GM19452 (cell line): ENCODE results near the gene CXCR6.

Experiments used
- ATAC-seq: cut with Tn5 transposase; IDR thresholded peaks from one replicate; pipeline ENCODE4 v1.9.1; 2021; ENCODE audit not compliant: unreplicated experiment

Gene CXCR6

DNA sequence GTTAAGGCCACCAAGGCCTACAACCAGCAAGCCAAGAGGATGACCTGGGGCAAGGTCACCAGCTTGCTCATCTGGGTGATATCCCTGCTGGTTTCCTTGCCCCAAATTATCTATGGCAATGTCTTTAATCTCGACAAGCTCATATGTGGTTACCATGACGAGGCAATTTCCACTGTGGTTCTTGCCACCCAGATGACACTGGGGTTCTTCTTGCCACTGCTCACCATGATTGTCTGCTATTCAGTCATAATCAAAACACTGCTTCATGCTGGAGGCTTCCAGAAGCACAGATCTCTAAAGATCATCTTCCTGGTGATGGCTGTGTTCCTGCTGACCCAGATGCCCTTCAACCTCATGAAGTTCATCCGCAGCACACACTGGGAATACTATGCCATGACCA is 3.6 kb downstream of the CXCR6 start:
- no peak for ATAC-seq

DNA sequence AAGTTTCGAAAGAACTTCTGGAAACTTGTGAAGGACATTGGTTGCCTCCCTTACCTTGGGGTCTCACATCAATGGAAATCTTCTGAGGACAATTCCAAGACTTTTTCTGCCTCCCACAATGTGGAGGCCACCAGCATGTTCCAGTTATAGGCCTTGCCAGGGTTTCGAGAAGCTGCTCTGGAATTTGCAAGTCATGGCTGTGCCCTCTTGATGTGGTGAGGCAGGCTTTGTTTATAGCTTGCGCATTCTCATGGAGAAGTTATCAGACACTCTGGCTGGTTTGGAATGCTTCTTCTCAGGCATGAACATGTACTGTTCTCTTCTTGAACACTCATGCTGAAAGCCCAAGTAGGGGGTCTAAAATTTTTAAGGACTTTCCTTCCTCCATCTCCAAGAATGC is 4.1 kb downstream of the CXCR6 start:
- ATAC-seq, result no peak

DNA sequence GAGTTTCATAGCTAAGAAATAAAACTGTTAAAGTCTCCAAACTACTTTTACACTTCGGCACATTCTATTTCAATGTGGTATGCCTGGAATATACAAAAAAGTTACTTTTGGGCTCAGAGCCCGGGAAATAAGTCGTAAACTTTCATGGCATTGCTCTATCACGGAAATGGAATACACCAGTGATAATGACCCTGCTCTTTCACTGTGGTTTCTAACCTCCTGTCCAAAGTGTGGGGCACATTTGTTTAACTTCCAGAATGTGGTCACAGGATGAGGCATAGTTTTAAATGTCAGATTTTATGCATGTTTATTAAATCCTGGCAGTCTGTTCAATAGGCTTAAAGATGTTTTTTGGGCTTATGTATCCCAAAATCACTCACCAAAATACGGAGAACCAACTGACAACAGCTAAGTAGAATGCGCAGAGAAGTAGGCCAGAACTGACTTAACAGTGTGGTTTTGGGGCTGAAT is 5.1 kb downstream of the CXCR6 start:
- ATAC-seq, result no peak

DNA sequence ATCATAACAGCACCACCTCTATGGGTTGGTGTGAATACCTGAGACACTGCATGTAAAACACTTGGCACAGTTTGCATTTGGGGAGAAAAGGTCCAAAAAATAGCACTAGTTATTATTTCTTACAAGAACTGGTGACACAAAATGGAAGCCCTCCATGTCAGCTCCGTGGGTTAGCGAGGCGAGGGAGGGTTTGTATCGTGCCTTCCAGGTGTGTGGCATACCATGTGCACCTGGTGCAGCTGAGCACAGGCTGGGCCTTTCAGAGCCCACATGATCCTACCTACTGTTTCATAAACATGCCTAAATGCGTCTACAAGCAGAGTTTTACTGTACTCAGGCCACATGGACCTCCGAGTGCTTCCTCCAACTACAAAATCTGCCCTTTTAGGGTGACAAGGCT is 5.6 kb downstream of the CXCR6 start:
- ATAC-seq, result no peak

DNA sequence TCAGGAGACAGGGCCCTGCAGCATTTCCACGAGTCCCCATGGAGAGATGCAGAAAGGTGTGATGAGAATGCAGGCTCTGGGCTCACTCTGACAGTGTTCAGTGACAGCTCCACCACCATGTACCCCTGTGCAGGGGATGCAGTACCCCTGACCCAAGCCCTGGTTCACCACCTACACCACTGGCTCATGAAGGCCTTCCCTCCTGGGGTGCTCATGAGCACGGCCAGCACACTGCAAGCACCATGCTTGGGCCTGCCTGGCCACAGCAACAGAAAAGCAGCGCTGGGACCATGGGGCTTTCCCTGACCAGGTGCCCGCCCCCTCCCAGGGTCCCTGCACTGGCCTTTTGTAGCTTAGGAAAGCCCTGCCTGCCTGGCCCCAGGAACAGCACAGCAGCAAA is 6.2 kb downstream of the CXCR6 start:
- ATAC-seq, result no peak

DNA sequence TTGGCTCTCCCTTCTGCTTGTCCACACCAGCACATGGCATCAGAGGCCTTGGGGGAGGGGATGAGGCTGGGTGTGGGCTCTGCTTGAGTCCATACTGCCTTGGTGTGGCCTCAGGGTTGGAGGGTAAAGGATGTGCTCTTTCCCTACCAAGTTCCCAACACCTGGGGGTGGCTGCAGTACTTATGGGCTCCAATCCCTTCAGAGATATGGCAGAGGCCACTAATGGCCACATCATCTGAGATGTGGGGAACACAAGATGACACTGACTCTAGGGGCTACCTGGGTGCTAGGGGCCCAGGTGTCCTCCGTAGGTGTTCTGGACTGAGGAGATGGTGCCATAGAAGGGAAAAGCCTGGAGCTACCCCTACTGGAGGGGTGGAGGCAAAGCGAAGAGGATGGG is 6.9 kb downstream of the CXCR6 start:
- no peak for ATAC-seq

DNA sequence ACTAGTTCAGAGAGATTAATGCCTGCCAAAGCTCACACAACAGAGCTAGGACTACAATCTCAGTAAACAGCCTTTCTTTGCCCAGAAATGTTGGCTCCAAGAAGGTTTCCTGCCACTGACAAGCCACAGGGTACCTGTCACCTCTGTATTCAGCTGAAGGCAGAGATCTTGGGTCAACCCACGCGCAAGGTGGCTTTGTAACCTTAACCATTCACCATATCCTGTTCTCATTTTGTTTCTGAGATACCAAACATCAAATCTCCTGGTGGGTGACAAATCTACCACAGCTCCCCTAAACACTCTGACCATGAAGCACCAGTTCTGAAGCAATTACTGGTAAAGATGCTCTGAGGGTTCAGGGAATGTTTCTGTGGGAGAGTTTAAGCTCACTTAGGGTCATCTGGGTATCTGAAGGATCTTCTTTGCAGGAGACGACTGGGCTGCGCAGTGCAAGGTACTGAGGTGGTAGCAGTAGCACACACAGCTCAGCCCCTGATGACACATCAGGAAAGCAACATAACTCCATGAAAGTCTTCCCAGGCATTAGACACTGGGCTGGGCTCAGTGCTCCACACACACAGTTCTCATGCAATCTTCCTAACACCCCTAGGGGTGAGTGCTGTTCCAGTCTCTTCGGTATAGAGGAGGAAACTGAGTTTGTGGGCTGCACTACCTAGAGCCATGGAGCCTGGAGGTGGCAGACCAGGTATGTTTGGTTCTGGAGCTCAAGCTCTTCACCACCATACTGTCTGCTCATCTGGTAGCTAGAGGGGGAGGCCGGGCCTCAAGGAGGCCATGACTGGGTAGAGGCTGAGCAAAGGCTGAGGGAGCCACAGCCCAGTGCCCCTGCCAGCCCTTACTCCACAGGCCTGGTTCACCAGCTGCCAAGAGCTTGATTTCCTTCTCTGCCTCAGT is 7.7 kb downstream of the CXCR6 start:
- ATAC-seq, result no peak

DNA sequence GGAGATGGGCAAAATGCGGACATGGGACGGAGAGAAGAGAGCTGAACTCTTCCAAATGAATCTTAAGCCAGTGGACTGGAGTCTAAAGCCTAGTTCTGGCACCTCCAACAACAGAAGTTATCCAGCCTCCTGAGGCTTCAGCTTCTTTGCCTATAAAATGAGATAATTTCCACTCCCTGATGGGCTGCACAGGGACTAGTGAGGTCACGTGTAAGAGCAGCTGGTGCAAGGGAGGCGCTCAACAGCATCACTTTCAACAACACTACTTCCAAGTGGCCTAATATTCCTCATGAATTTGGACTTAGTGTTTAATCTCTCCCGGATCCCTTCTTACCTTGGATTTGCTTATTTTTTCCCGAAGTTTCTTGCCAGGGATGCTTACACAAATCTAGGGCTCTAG is 8.7 kb downstream of the CXCR6 start:
- ATAC-seq, result no peak

DNA sequence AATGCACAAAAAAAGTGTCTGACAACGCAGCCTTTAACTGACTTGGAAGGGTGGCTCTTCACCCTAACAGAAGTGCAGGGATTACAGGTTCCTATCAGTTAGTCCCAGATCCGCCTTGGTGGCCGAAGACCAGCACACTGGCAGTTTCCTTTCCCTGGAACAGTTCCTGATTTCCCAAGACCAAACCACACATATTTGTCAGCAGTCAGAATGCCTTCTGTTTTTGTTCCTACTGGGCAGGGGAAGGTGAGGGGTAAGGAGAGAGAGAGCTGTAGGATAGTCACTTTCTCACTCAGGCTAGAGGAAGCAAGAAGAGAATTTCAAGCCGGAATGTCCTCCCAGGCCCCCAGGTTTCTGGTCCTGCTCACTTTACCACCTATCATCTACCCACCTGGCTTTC is 9.2 kb downstream of the CXCR6 start:
- ATAC-seq, result no peak

DNA sequence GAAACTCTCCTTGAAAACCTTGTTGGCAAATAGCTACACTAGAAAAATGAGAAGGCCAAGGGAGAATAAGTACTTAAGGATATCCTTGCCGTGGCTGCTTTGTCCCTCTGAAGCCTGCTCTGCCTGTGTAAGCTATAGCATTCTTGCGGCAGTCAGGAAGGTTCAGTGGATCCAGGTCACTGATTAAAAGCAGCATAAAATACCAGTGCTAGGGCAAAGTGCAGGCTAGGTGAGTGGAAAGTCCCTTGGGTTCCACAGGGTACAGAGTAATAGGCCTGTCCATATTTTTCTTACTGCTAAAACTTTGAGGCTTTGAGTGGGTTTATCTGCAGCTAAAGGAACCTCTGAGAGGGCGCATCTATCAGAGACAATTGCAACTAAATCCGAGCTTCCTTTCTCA is 10.3 kb downstream of the CXCR6 start:
- ATAC-seq, result no peak

DNA sequence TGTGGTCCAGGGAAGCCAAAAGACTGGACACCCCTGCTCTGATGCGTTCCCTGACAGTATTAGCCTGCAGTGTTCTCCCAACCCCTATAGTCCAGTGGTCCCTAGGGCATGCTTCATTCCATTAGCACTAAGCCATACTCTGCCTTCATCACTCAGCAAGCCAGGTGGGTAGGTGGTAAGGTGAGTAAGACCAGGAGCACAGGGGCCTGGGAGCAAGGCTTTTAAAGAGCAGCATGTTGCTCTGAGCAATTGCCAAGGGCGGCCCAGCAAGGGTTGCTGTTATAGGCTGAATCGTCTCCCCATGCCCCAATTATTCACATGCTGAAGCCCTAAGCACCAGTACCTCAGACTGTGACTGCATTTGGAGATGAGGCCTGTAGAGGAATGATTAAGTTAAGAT is 11.0 kb downstream of the CXCR6 start:
- ATAC-seq, result no peak

DNA sequence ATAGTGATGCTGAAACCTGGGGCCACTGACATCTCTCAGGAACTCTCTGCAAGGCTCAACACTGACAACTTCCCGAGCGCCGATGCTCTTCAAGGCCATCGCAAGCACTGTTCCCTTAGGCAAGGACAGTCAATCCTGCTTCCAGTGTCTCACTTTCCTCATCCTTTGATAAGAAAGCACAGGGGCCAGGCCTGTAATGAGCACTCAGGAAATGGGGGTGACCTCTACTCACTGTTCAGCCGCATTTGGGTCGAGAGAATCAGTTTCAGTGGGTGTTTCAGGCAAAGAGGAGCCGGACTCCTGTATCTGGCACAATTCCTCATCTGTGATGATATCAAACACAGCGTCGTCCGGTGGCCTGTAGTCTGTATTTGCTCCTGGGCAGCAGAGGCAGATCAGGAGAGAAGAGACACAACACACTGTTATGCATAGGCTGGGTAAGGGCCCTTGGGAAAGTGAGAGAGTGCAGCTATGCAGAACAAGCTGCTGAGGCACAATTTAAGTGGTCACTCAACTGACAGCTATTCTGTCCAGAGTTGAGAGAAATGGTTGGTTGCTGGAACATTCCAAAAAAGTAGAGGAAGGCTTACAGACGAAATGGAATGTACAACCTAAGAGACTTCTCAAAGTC is 11.9 kb downstream of the CXCR6 start:
- ATAC-seq, result no peak

DNA sequence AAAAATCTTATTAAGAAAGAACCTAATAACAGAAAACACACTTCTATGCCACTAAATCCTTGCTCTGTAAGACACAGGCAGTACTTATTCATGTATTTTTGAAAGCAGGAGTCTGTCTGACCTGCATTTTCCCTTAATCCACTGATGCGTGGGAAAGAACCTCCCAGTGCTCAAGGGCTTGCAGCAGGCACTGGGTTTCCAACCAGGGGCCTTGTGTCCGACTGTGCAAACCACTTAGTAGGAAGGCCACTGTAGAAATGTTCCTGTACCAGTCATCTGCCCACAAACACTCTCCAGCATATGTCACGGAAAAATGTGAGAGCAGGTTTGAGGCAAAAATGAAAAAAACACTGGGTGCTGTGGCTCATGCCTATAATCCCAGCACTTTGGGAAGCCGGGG is 12.4 kb downstream of the CXCR6 start:
- ATAC-seq, result no peak

DNA sequence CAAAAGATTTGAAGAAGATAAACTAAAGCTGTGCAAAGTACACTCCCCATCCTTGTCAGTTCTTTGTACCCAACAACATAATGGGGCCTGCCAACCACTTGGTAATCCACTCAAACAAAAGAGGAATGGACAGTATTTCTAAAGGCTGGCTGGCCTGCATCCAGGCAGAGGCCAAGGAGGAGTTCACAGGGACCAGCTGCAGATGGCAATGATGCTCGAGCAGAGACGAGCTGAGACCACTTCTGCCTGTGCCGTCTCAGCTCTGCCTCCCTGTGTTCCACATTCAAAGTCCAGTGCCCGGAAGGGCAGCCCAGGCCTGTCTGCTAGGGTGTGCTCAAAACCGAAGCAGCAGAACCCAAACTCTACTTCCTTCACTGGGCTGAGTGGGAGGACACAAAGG is 14.3 kb downstream of the CXCR6 start:
- no peak for ATAC-seq

DNA sequence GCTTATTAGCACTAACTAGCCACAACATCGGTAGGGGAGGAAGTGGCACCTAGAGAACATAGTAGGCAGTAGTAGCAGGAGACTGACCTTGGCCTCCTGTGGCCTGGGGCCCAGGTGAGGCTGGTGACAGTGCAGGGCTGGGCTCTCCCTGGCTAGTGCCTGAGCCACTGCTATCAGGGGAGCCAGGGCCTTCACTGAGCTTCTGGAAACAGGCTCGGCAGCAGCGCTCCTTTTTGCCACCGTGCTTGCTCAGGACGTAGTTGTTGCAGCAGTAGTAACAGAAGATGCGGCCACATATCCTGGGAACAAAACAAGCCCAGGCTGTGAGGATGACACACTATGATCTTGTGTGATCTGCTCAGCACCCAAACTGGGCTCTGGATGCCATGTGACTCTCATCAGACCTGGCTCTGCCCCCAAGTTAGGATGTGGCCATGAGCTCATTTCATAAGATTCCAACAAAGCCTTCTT is 15.1 kb downstream of the CXCR6 start:
- no peak for ATAC-seq

DNA sequence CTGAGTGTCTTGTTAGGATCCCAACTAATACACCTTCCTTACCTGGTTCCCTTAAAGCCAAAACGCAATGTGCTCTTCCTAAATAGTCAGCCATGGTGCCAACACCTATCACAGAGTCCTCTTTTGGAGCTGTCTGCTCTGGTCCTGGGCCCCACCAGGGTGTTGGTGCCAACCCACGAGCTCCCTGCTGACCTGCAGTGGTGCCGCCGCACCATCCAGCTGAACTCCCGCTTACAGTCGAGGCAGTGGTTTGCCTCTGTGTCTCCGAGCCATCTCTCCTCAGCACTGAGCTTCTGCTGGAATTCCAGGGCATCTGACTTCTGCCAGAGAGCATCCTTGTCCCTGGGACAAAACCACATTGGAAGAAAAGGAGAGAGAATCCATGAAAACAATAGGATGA is 15.9 kb downstream of the CXCR6 start:
- no peak for ATAC-seq

DNA sequence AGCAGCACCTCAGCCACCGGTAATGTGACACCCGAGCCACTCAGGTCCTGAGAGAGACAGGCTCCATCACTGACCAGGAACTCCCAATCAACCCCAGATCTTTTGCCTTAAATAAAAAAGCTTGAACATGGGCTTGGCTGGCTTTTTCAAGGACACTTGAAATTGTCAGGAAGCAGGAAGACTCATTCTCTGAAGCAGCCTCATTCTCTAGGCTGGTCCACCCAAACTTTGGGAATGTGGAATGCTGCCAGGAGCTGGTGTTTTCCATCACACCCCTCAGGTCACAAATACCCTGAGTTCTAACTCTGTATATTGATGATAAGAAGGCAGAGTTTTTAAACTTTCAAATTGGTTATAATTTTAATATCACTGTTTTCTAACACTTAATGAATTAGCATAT is 17.0 kb downstream of the CXCR6 start:
- ATAC-seq, result no peak

DNA sequence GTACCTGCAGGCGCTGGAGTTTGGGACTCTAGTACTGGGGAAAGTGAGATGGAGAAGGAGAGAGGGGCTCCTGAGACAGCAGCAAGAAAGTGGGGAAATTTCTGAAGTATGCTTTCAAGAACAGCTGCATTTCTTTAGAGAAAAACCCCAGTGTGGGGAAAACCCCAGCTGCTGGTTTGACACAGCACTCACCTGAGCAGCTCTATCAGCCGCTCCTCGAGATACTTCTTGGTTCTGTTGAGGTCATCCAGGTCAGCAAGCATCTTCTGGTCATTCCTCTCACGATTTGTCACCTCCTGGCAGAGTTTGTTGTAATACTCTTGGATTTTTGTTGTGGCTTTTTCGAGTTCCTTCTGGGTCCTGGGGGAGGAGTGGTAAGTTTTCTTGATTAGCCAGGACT is 18.8 kb downstream of the CXCR6 start:
- no peak for ATAC-seq

DNA sequence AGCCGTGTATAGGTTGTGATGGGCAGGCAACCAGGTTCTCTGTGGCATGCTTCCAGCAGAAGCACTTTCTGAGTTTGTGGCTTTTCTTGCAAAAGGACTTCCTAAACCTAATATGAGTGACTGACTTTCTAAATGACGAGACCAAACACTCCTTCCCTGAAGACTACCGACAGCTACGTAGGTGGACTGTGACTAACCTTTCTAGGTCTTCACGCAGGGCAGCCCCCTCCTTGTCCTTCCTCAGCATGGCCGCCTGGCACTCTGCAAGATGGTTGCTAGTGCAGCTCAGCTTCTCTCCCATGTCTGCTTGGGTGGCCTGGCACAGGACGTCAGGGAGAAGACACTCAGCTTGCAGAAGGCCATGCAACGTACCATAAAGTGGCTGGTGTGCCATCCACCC is 20.9 kb downstream of the CXCR6 start:
- ATAC-seq, result no peak

DNA sequence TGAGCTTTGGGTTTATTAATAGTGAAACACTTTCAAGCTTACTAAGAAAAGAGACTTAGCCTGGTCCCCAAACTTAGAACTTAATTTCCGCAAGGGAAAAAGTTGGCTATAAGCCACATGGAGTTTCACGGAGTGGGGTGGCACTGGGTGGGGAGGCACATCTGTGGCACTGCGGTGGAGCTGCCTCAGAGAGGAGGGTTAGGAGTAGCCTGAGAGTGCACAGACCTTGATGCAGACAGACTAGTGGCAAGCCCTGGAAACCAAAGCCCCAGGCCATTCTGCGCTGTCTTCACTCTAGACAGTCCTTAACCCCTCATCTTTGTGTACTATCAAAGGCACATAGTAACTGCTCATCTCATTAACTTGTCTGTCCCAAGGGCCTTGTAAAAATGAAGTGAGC is 22.0 kb downstream of the CXCR6 start:
- no peak for ATAC-seq

DNA sequence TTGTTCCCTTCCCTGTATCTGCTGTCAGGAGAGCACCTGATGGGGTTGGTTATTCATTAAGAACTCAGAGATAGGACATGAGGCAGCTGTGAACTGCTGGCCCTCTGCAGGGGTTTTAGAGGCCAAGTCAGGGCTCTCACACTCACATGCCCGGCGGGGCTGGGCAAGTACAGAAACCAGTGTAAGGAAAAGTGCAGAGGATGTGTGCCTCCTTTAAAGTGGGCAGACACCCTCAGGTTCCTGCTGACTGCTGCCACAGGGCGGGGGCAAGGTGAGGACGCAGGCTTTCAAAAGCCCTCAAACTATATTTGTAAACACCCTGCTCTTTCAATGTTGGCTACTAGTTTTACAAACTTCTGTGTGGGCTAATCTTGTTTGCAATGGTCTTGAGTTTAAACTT is 22.4 kb downstream of the CXCR6 start:
- ATAC-seq, result no peak

DNA sequence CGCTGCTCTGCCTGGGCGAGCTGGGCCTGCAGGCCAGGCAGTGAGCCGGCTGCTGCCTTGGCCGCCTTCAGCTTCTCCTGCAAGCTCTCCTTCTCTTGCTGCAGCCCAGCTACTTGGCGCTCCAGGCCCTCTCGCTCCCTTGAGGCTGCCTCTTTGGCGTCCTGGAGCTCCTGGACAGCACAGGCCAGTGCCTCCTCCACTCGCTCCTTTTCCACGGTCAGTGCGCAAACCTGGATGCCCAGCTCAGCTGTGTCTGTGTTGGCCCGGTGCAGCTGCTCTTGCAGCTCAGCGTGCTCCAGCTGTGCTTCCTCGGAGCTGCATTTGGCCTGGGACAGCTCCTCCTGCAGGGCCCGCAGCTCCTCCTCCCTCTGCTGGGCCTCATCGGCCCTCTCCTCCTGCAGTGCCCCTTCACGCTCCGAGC is 23.1 kb downstream of the CXCR6 start:
- no peak for ATAC-seq
